GM12874 (cell line): ENCODE results near the gene STK32B.

Source experiments
- TF ChIP-seq, protein P1 (sequence below): IDR thresholded peaks from 2 replicates; pipeline ENCODE4 v1.5.1; 2011; ENCODE audit warnings: low read depth, mild to moderate bottlenecking, control low read depth, low read length, moderate library complexity; ENCODE audit not compliant: insufficient read depth

STK32B gene

DNA sequence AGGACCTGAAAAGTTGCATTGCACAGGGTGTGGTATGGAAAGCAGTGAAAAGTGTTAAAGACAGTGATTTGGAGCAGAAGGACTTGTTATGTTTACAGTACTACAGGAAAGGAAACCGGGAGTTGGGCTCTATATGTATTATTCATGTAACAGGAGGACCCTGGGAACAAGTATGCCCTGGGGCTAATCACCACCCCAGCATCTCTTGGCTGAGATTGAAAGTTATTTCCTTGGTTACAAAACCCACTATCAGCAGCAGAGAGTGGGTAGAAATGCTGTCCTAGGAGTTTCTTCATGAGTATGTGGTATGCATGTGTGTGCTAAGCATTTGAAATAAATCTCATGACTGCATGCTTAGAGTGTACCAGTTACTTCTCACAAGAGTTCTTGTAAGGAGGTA, 46.9 kb downstream of the STK32B start:
- TF ChIP-seq, protein P1, sequence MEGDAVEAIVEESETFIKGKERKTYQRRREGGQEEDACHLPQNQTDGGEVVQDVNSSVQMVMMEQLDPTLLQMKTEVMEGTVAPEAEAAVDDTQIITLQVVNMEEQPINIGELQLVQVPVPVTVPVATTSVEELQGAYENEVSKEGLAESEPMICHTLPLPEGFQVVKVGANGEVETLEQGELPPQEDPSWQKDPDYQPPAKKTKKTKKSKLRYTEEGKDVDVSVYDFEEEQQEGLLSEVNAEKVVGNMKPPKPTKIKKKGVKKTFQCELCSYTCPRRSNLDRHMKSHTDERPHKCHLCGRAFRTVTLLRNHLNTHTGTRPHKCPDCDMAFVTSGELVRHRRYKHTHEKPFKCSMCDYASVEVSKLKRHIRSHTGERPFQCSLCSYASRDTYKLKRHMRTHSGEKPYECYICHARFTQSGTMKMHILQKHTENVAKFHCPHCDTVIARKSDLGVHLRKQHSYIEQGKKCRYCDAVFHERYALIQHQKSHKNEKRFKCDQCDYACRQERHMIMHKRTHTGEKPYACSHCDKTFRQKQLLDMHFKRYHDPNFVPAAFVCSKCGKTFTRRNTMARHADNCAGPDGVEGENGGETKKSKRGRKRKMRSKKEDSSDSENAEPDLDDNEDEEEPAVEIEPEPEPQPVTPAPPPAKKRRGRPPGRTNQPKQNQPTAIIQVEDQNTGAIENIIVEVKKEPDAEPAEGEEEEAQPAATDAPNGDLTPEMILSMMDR: no peak

DNA sequence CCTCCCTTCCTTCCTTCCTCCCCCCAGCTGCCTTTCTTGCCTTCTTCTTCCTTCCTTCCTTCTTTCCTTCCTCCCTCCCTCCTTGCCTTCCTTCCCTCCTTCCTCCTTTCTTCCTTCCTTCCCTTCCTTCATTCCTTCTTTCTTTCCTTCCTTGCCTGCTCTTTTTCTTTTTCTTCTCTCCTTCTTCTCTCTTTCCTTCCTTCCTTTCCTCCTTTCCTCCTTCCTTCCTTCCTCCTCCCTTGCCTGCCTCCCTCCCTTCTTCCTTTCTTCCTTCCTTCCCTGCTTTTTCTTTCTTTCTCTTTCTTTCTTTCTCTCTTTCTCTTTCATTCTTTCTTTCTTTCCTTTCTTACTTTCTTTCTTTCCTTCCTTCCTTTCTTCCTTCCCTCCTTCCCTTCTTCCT, 49.1 kb downstream of the STK32B start:
- TF ChIP-seq, protein P1: no peak

- TF ChIP-seq, protein P1: no peak
Measured at GRCh38 chr4:5100986-5101385, 49.7 kb downstream of the STK32B start.

DNA sequence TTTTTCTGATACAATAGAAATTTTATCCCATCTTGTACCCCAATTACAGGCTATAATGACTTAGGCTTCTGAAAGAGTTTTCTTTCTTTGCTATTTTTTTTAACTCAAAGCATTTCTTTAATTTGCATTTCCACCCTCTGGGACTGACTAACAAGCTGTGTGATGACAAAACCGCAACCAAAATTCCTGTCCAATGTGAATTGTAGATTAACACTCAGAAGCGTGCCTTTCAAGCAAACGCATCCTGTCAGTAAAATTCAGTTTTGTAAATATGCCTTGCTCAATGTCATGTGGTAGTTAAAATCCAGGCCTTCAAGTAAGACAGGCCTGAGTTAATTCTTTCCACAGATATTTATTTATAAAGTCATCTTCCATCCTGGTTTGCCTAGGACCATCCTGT, 50.3 kb downstream of the STK32B start:
- TF ChIP-seq, protein P1: no peak

GRCh38 chr4:5110901-5111300, 59.6 kb downstream of the STK32B start:
- TF ChIP-seq, protein P1: no peak

GRCh38 chr4:5112333-5113095, 61.2 kb downstream of the STK32B start:
- TF ChIP-seq, protein P1: no peak

DNA sequence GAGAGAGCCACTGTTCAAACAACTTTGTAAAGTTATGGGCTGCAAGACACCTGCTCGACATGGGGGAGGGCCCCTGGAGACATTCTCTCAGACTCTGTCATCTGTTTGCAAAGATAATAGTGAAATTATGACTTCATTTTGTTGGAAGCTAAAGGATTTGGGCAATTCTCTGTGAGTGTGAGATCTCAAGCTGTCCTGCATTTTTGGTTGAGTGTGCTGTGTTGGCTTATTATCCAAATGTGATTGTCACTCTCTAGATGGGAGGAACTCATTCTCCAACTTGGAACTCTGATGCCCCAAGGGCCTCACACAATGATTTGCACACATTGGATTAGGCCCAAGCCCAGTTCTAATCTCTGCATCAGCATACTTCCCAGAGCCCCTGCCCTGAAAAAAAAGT, 63.7 kb downstream of the STK32B start:
- TF ChIP-seq, protein P1: no peak
